Mesendoderm (in vitro differentiated cells): ENCODE data around the gene VPS29.
A peak's percentile ranks its signal among the peaks of the same experiment; 100 is the strongest.
"Not testable (repeated sequence)": the region's sequence is repeated elsewhere in the genome, so short reads cannot be mapped to it uniquely, and the experiment has no call there.

ENCODE experiments used
- DNase-seq: peaks from one replicate; pipeline ENCODE4 v3.0.0; 2013
- H2AK5ac ChIP-seq: 2 replicates; pipeline ENCODE4 v1.6.1; 2013; ENCODE audit warnings: low read length, inconsistent platforms
- H2BK120ac ChIP-seq: 2 replicates; pipeline ENCODE4 v1.6.1; 2013; ENCODE audit warnings: low read depth, mild to moderate bottlenecking, low read length, moderate library complexity, mixed read lengths
- H2BK15ac ChIP-seq: replicated peaks from 2 replicates; pipeline ENCODE4 v1.6.1; 2013; ENCODE audit warnings: low read depth, mild to moderate bottlenecking, moderate library complexity
- H2BK5ac ChIP-seq: 2 replicates; pipeline ENCODE4 v1.6.1; 2013; ENCODE audit warnings: low read length, inconsistent platforms
- H3K18ac ChIP-seq: 2 replicates; pipeline ENCODE4 v1.6.1; 2013; ENCODE audit warnings: mild to moderate bottlenecking, low read length, mixed read lengths
- H3K23ac ChIP-seq: one replicate; pipeline ENCODE4 v1.6.1; 2013; ENCODE audit warnings: low read length
- H3K27ac ChIP-seq: 2 replicates; pipeline ENCODE4 v1.5.1; 2013; ENCODE audit warnings: low read depth, mild to moderate bottlenecking, inconsistent platforms, low read length, moderate library complexity
- H3K27me3 ChIP-seq: 2 replicates; pipeline ENCODE4 v1.6.1; 2013; ENCODE audit warnings: low read length, control low read depth, mild to moderate bottlenecking, inconsistent platforms; ENCODE audit not compliant: insufficient read depth, poor library complexity
- H3K36me3 ChIP-seq: 2 replicates; pipeline ENCODE4 v1.6.1; 2013; ENCODE audit warnings: low read length, inconsistent platforms; ENCODE audit not compliant: control insufficient read depth, insufficient read depth
- H3K4ac ChIP-seq: one replicate; pipeline ENCODE4 v1.6.1; 2013; ENCODE audit warnings: low read depth, mild to moderate bottlenecking, low read length, moderate library complexity
- H3K4me1 ChIP-seq: 2 replicates; pipeline ENCODE4 v1.6.1; 2013; ENCODE audit warnings: low read depth, low read length, inconsistent platforms; ENCODE audit not compliant: control insufficient read depth
- H3K4me2 ChIP-seq: 2 replicates; pipeline ENCODE4 v1.6.1; 2013; ENCODE audit warnings: low read length
- H3K4me3 ChIP-seq: 2 replicates; pipeline ENCODE4 v1.5.1; 2013; ENCODE audit warnings: mild to moderate bottlenecking, low read length
- H3K56ac ChIP-seq: one replicate; pipeline ENCODE4 v1.6.1; 2013; ENCODE audit warnings: low read length
- H3K79me1 ChIP-seq: 2 replicates; pipeline ENCODE4 v1.6.1; 2013; ENCODE audit warnings: low read length, inconsistent platforms
- H3K79me2 ChIP-seq: 2 replicates; pipeline ENCODE4 v1.6.1; 2013; ENCODE audit warnings: mild to moderate bottlenecking, low read length; ENCODE audit not compliant: control insufficient read depth, insufficient read depth
- H3K9ac ChIP-seq: 2 replicates; pipeline ENCODE4 v1.6.1; 2013; ENCODE audit warnings: low read length, inconsistent platforms
- H4K5ac ChIP-seq: one replicate; pipeline ENCODE4 v1.6.1; 2013; ENCODE audit warnings: low read length
- H4K8ac ChIP-seq: one replicate; pipeline ENCODE4 v1.6.1; 2013; ENCODE audit warnings: low read depth, mild to moderate bottlenecking, control low read depth, low read length, moderate library complexity
- WGBS: extraction: QIAGEN DNeasy Blood & Tissue Kit; methylation state at CpG from one replicate; pipeline ENCODE4 v1.1.7; 2013; ENCODE audit warnings: low lambda C conversion rate, missing lambda C conversion rate; ENCODE audit not compliant: insufficient coverage; ENCODE audit errors: extremely low coverage; 5-methylcytosine and 5-hydroxymethylcytosine counted together

VPS29 gene

GRCh38 chr12:110467847-110468213 lies 34.1 kb downstream of the VPS29 start:
- Histone ChIP-seq H2BK120ac (no peak overlapping the region), H3K27me3 (no peaks in the 10 kb centered on the region), H3K79me2 (peaks cover 15% of the 10 kb centered on the region), H3K4me2 (peak overlapping the region; percentile 91), H4K8ac (peak overlapping the region; percentile 87), H3K4me3 (peak overlapping the region; percentile 75), H3K4ac (peak overlapping the region; percentile 36), H3K4me1 (no peaks in the 10 kb centered on the region), H3K9ac (peak overlapping the region; percentile 84), H4K5ac (no peak overlapping the region), H3K36me3 (peaks cover 4% of the 10 kb centered on the region), H2BK5ac (no peak overlapping the region), H3K79me1 (peaks cover 5% of the 10 kb centered on the region), H3K27ac (peak overlapping the region; percentile 40), H2BK15ac (no peak overlapping the region), H3K56ac (peak overlapping the region; percentile 88), H3K23ac (no peak overlapping the region), H3K18ac (no peak overlapping the region), H2AK5ac (no peak overlapping the region)
- WGBS = no CpG with 5 or more reads among the region's 15 CpGs
- DNase-seq = no peak

GRCh38 chr12:110466791-110467190 lies 35.1 kb downstream of the VPS29 start:
- no peaks in the 10 kb centered on the region for H3K4me1 ChIP-seq
- no CpG with 5 or more reads among the region's 5 CpGs for WGBS

GRCh38 chr12:110465765-110466164 lies 36.1 kb downstream of the VPS29 start:
- not testable (repeated sequence) for H4K8ac ChIP-seq, H4K5ac ChIP-seq, H2BK120ac ChIP-seq, H3K56ac ChIP-seq, H2AK5ac ChIP-seq, H3K4ac ChIP-seq, H3K4me1 ChIP-seq, H3K27me3 ChIP-seq, H3K36me3 ChIP-seq, DNase-seq, H3K9ac ChIP-seq, H2BK5ac ChIP-seq, H3K23ac ChIP-seq, H3K4me2 ChIP-seq, H3K18ac ChIP-seq, H3K79me1 ChIP-seq, H3K27ac ChIP-seq, H2BK15ac ChIP-seq, H3K4me3 ChIP-seq
- peaks cover 15% of the 10 kb centered on the region for H3K79me2 ChIP-seq
- WGBS = no CpG with 5 or more reads among the region's 11 CpGs

More at GRCh38 chr12:110466791-110467190, 35.1 kb downstream of the VPS29 start:
- H2BK120ac ChIP-seq = no peak overlapping the region
- H3K23ac ChIP-seq = no peak overlapping the region
- peak overlapping the region; percentile 20 for H3K9ac ChIP-seq
- H3K27ac ChIP-seq = no peak overlapping the region
- H3K79me2 ChIP-seq = peaks cover 15% of the 10 kb centered on the region
- no peak for DNase-seq
- no peak overlapping the region for H3K4me2 ChIP-seq
- no peak overlapping the region for H3K18ac ChIP-seq
- H3K36me3 ChIP-seq = peaks cover 4% of the 10 kb centered on the region
- H3K79me1 ChIP-seq = peaks cover 7% of the 10 kb centered on the region
- no peak overlapping the region for H4K8ac ChIP-seq
- no peak overlapping the region for H3K4ac ChIP-seq
- H3K27me3 ChIP-seq = no peaks in the 10 kb centered on the region
- H2BK15ac ChIP-seq = no peak overlapping the region
- no peak overlapping the region for H3K4me3 ChIP-seq
- no peak overlapping the region for H3K56ac ChIP-seq
- no peak overlapping the region for H2BK5ac ChIP-seq
- no peak overlapping the region for H2AK5ac ChIP-seq
- no peak overlapping the region for H4K5ac ChIP-seq

GRCh38 chr12:110465024-110465423 lies 36.9 kb downstream of the VPS29 start:
- no peak overlapping the region for H4K5ac ChIP-seq
- no CpG with 5 or more reads among the region's 2 CpGs for WGBS

GRCh38 chr12:110461189-110461588 lies 40.7 kb downstream of the VPS29 start:
- H2AK5ac ChIP-seq, H3K4ac ChIP-seq, DNase-seq, H3K9ac ChIP-seq, H3K79me2 ChIP-seq, H3K27ac ChIP-seq, H3K79me1 ChIP-seq, H4K8ac ChIP-seq, H3K4me2 ChIP-seq, H3K18ac ChIP-seq, H4K5ac ChIP-seq, H2BK120ac ChIP-seq, H2BK5ac ChIP-seq, H3K36me3 ChIP-seq, H3K27me3 ChIP-seq, H3K23ac ChIP-seq, H3K56ac ChIP-seq, H2BK15ac ChIP-seq, H3K4me3 ChIP-seq, H3K4me1 ChIP-seq: not testable (repeated sequence)
- WGBS = no CpG with 5 or more reads among the region's 5 CpGs

More at GRCh38 chr12:110465024-110465423, 36.9 kb downstream of the VPS29 start:
- Histone ChIP-seq H3K27ac (no peak overlapping the region), H3K9ac (no peak overlapping the region), H2BK5ac (no peak overlapping the region), H3K79me2 (peaks cover 15% of the 10 kb centered on the region), H4K8ac (no peak overlapping the region), H2BK120ac (no peak overlapping the region), H3K36me3 (peaks cover 4% of the 10 kb centered on the region), H3K27me3 (no peaks in the 10 kb centered on the region), H3K18ac (no peak overlapping the region), H3K4me3 (no peak overlapping the region), H3K79me1 (peaks cover 7% of the 10 kb centered on the region), H3K23ac (no peak overlapping the region), H3K4me1 (no peaks in the 10 kb centered on the region), H3K56ac (no peak overlapping the region), H3K4me2 (no peak overlapping the region), H2BK15ac (no peak overlapping the region), H2AK5ac (no peak overlapping the region), H3K4ac (no peak overlapping the region)
- DNase-seq = no peak

GRCh38 chr12:110458756-110459155 lies 43.2 kb downstream of the VPS29 start:
- H2BK5ac ChIP-seq = no peak overlapping the region
- no peak overlapping the region for H2BK120ac ChIP-seq
- H3K36me3 ChIP-seq = peaks cover 3% of the 10 kb centered on the region

More at GRCh38 chr12:110458756-110459155, 43.2 kb downstream of the VPS29 start:
- Histone ChIP-seq H2AK5ac (no peak overlapping the region), H3K27ac (no peak overlapping the region), H3K79me2 (no peaks in the 10 kb centered on the region), H3K56ac (no peak overlapping the region), H4K8ac (no peak overlapping the region), H2BK15ac (no peak overlapping the region), H3K27me3 (no peaks in the 10 kb centered on the region), H3K4me2 (no peak overlapping the region), H3K4me3 (no peak overlapping the region), H3K18ac (no peak overlapping the region), H3K23ac (no peak overlapping the region), H3K9ac (no peak overlapping the region), H3K4ac (no peak overlapping the region), H3K4me1 (no peaks in the 10 kb centered on the region), H4K5ac (no peak overlapping the region), H3K79me1 (peaks cover 1% of the 10 kb centered on the region)
- no CpG with 5 or more reads among the region's 4 CpGs for WGBS
- no peak for DNase-seq
